HG02970 (cell line): ENCODE data around the gene CHMP3.

ENCODE experiments used
- ATAC-seq: cut with Tn5 transposase; IDR thresholded peaks from one replicate; pipeline ENCODE4 v1.9.1; 2021; ENCODE audit warnings: mild to moderate bottlenecking, moderate library complexity, moderate number of reproducible peaks; ENCODE audit not compliant: unreplicated experiment, low FRiP score

The CHMP3 gene

GRCh38 chr2:86476092-86476491, 87.2 kb downstream of the CHMP3 start:
- ATAC-seq, result no peak

- ATAC-seq, result no peak
Observed at GRCh38 chr2:86471637-86472036, 91.6 kb downstream of the CHMP3 start.

- no peak for ATAC-seq
Observed at GRCh38 chr2:86470890-86471289, 92.4 kb downstream of the CHMP3 start.

- no peak for ATAC-seq
Observed at GRCh38 chr2:86468162-86469033, 94.8 kb downstream of the CHMP3 start.

DNA sequence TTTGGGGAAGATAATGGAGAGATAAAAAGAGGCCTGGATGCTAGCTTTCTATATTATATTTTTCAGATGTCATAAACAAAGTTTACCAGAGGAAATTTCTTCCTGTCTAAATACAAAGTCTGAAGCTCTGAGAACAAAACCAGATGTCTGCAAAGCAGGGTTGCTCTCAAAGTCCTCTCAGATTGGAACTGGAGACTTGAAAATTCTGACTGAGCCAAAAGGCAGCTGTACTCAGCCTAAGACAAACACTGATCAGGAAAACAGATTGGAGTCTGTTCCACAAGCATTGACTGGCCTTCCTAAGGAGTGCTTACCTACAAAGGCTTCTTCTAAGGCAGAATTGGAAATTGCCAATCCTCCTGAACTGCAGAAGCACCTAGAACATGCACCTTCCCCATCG, 96.9 kb downstream of the CHMP3 start:
- no peak for ATAC-seq

- no peak for ATAC-seq
Observed at GRCh38 chr2:86464652-86465051, 98.6 kb downstream of the CHMP3 start.

DNA sequence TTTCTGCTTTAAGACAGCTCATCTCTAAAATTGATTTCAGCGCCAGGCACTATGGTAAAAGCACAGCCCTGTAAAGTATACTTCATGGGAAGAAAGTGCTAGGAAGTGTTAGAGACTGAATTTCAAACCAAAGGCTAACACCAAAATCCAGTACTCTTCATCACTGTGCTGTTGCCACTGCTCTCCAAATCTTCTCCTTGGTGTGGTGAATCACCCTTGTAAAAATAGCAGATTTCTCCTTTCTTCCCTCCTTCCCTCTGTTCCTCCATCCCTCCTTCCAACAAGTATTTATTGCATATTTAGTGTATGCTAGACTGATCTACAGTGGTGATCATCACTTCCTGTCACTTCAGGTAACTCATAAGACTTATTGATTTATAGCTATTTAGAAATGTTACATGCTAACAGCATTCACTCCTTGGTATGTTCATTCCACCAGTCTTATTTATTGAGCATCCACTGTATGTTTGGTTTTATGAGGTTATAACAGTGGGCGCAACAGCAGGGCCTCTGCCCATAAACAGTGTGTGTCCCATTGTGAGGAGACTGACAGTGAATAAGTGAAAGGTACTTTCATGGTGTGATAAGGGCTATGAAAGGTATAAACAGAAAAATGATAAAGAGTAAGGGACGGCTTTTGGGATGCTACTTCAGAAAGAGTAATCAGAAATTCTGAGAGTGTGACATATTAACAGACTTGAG, 102.0 kb downstream of the CHMP3 start:
- ATAC-seq, result no peak

GRCh38 chr2:86455181-86455580, 108.1 kb downstream of the CHMP3 start:
- no peak for ATAC-seq

DNA sequence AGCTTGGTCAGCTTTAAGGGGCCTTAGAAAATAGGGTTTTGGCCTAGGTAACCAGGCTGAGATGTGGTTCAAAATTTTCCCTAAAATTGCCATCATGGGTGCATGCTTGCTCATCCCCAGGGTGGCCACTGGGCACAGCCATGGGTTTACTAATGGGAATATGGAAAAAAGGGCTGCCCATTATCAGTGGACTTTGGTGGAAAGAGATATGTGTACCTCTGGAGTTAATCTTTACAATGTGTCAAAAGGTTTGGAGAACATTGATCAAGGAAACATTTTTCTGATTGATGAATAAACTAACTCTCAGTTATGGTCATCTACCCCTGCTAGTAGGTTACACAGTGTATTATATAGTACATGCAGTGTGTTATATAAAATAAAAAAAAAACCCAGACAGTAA, 109.0 kb downstream of the CHMP3 start:
- no peak for ATAC-seq

DNA sequence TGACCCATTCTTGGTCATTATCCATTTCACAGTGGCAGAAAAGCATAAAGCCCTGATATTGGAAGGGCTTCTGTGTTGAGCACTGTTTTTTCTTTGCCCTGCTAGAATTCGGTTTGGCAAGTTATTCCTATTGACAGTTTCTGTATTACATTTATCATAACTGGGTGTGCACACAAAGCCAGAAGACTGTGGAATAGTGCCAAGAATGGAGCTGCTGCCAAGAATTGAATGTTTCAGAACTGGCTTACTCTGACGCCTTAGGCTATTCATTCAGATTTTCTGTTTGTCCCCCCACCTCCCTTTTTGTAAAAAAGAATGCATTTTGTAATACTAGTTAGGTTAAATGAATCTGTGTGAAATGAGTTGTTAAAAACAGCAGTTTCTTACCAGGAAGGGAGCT, 109.4 kb downstream of the CHMP3 start:
- ATAC-seq, result no peak
